Measurements from ENCODE around the gene IFT20. TPM values are rescaled to one million over a fixed set of nuclear protein-coding genes. Genes with fewer than 3 reads are reported as not detected.

The IFT20 gene
- total RNA-seq, 1 experiment from 2014 or later, result 29.1 TPM

DNA sequence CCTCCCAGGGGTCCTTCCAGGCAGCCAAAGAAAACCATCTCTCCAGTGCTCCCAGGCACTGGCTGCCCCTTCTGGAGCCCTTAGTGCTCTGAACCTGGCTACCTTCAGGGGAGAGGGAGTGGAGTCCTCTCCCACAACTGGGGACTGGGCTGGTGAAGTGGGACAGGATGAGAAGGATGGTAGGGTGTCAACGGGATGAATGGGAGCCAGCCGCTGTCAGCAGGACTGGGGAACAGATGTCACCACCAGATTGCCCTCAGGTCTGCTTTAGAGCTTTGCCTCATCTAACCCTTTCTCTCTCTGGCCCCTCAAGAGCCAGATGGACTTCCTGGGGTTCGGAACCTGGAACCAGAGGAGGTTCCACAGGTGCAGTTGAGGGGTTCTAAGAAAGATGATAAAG is 30.2 kb upstream of the IFT20 start:
- DNase-seq (ENCODE audit: low spot score), result no peak
- in situ Hi-C loops (cut with HindIII; ENCODE audit: low sequenced_read_pairs), result no loop called here

DNA sequence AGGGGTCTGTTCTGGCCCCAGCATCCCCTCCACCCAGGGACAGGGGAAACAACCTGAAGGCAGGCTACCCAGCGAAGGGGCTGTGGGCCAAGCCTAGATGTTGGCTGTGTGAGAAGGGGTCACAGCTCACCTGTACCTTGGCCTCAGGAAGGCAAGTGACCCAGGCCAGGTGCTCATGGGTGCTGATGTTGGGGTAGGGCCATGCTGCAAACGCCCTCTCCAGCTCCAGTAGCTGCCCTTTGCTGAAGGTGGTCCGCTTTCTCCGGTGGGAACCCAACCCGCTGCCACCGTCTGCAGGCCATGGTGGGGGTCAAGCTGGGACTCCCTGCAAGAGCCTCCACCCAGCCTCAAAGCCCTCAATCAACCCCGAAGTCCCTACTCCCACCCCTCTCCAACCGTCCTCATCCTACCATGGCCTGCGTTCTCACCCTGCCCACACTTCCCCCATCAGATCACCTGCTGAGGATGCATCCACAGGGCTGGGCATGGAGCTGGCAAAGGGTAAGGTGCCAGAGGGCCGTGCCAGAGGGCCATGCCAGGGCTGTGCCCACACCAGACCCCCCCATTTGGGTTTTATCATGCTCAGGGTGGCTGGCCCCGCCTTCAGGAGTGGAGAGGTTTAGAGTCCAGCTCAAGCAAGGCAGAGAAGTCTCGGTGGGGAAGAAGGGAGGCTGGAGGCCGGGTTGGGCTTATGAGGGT is 29.5 kb upstream of the IFT20 start, which contains the start of gene SEBOX:
Gene SEBOX, minus strand, starts transcription at position 535 of the 699 bp plus-strand sequence. Its CDS starts 48 bp downstream, at position 487.
- in situ Hi-C loops (cut with HindIII; ENCODE audit: low sequenced_read_pairs), result no loop called here
- no peak for DNase-seq (ENCODE audit: low spot score)

DNA sequence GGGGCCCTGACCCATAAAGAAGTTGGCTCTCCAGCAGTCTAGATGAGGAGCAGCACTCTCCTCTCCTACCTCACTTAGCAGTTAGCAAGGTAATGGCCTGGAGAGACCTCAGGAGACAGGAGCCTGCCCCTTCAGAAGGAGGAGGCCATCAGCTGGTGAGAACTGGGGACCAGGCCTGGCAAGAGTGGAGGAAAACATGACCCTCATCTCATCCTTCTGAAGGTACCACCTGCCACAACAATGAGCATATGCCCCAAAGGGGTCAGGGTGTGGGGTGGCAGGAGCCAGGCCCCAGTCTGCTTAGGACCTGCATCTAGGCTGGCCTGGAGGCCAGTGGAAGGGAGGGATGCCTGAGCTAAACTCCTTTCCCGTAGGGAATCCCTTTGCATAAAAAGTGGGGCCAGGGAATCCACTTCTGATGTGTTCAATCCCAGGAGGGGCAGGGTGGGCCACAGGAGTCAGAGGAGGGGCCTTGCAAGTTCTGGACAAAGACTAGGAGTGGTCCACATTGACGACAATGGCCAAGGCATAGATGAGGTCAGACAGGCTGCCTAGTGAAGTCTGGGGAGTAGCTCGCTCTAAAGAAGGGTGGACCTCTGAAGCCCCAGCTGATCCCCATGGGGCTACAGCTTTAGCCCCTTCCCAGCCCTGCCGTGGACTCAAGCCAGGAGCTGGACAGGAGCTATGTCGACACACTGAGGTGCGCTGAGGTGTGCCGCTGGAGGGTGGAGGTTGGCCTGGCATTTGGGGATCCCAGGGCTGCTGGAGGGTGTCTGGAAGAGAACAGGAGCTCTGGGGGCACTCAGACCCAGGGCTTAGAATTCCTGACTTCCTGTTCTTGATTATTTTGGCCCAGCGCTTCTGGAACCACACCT is 28.7 kb upstream of the IFT20 start:
- in situ Hi-C loops (cut with HindIII; ENCODE audit: low sequenced_read_pairs), result no loop called here
- no peak for DNase-seq (ENCODE audit: low spot score)

DNA sequence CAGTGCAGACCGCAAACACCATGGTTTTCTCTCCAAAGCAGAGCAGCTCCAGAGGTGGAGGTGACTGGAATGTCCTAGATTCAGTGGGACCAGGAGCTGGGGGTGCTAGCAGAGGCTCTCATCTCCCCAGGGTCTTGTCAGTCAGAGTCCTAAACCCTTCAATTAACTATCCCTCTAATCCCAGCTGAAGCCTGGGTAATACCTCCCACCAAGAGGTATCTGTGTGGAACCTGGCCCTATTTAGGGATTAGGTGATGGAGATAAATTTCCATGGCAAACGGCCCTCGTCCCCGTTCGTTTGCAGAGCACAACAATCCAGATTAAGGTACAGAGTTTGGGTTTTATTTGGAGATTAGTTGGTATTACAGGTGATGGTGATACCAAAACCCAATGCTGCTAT is 27.9 kb upstream of the IFT20 start:
- DNase-seq (ENCODE audit: low spot score), result no peak

DNA sequence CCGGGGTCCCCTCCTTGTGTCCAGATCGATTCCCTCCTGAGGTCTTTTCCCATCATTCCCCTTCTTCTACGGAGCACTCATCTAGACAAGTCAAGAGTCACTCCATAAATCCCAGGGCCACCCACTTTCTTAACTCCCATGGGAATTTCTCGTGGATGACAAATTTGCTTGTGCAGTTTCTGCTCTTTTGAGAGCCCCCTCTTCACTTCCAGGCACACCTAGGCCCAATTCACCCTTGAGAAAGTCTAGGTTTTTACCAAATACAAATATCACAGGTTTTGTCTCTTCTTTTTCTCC is 22.6 kb upstream of the IFT20 start:
- in situ Hi-C loops (cut with HindIII; ENCODE audit: low sequenced_read_pairs), result no loop called here
- no peak for DNase-seq (ENCODE audit: low spot score)

More for the DNA sequence above, 27.9 kb upstream of the IFT20 start:
- in situ Hi-C loops (cut with HindIII; ENCODE audit: low sequenced_read_pairs), result no loop called here

DNA sequence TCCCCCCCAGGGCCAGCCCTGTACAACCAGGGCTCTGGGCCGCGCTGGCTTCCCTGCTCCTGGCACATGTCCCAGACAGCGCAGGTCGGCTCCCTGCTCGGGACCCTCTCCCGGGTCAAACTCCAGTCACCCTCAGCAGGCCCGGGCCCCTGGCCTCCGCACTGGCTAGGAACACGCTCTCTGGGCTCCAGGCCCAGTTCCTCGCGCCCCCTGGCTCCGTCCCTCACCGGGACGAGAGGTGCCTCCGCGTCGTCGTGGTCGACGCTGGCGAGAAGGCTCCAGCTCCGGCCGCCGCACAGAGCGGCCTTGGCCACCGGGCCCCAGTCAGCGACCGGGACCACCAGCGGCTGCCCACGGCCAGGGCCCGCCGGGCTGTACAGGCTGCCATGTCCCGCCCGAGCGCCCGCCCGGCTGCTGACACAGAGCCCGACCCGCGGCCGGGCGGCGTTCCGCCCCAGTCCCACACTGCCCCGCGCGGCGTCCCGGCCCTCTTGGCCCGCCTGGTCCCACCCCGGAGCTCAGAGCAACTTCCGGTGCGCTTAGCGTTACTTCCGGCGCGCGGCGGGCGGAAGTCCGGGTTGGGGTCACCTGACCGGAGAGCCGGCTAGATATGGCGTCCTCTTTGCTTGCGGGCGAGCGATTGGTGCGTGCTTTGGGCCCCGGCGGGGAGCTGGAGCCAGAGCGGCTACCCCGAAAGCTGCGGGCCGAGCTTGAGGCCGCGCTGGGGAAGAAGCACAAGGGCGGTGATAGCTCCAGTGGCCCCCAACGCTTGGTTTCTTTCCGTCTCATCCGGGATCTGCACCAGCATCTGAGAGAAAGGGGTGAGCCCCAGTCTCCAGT is 22.0 kb upstream of the IFT20 start, which contains the start of gene POLDIP2:
Gene POLDIP2, minus strand, starts transcription at position 467 of the 840 bp plus-strand sequence. Its CDS starts 79 bp downstream, at position 388.
- DNase-seq (ENCODE audit: low spot score), result peak; percentile 92
- in situ Hi-C loops (cut with HindIII; ENCODE audit: low sequenced_read_pairs), result no loop called here

DNA sequence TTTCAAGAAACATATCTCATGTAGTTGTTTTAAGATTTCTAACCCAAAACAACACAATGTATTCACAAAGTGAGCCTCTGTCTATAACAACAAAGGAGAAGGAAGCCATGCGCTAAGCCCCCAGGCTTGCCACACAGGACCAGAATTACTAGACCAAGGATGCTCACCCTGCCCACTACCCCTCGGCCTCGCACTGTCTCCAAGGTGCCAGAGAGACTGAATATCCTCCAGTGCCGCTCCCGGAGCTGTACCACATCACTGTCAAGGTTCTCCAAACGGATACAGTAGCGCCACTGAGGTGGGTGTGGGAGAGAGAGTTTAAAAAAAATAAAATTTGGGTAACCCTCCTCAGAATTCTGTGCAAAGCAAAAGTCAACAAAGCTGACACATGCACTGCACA is 15.0 kb upstream of the IFT20 start:
- in situ Hi-C loops (cut with HindIII; ENCODE audit: low sequenced_read_pairs), result no loop called here
- DNase-seq (ENCODE audit: low spot score), result no peak

DNA sequence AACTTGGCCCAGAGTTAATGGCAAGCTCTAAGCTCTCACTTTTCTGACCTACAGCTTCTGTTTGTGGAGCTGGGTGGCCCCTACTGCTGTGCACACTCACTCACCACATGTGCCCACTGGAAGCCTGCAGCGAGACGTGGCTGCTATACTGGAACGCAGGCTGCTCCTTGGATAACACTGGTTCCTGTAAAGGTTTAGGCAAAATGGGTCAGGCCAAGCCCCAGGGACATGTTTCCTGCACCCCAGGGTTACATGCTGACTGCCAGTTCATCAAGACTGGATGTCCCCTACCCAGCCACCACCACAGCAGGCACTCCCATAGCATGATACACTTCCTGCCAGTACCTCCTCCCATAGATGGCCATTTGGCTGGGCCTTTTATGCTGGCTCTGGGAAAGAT is 13.7 kb upstream of the IFT20 start:
- no peak for DNase-seq (ENCODE audit: low spot score)
- in situ Hi-C loops (cut with HindIII; ENCODE audit: low sequenced_read_pairs), result no loop called here

DNA sequence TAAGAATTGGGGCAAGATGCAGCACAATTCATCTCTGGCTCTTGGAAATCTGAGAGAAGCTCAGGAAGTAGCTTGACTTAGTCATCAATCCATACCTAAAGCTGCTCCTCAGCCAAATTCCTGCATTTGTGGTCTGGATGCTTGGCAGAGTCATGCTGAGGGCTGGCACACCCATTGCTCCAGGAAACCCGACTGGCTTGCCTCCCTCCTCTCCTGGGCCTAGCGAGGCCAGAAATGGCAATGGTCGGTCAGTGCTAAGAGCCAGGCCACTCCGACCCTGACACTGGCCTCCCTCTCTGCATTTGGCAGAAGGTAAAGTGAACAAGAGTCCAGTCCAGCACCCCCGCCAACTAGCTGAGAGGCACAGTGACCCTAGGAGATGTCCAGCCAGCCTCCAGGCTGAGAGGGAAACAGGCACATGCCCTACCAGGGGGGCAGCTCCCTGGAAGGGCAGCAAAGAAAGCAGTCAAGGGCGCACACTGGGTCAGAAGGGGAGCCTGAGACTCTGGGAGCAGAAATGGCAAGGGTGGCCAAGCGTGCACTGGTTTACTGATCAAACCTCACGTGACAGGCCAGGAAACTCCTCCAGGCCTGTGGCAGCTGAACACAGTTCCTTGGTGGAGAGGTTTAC is 12.1 kb upstream of the IFT20 start:
- in situ Hi-C loops (cut with HindIII; ENCODE audit: low sequenced_read_pairs), result no loop called here
- DNase-seq (ENCODE audit: low spot score), result no peak

DNA sequence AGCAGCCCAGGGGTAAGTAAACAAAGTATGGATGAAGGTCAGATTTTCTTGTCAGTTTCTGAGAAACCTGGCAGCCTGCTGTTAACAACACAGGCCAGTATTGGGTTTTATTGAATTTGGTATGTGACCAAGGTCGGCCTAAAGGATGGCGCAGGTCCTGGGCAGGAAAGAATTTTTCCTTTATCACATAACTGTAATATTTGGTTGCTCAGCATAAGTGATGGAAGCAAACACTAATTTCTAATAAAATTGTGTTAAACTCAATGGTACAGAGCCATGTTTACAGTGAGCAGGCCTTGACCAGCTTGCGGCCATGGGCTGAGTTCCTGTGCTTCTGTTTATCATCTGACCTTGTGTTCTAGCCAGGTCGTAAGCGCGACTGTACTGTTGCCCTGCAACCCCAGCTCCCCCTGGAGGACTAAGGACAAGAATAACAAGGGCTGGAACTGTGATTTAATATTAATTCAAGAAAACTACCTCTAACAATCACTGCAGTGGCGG is 11.5 kb upstream of the IFT20 start:
- in situ Hi-C loops (cut with HindIII; ENCODE audit: low sequenced_read_pairs), result no loop called here
- no peak for DNase-seq (ENCODE audit: low spot score)

DNA sequence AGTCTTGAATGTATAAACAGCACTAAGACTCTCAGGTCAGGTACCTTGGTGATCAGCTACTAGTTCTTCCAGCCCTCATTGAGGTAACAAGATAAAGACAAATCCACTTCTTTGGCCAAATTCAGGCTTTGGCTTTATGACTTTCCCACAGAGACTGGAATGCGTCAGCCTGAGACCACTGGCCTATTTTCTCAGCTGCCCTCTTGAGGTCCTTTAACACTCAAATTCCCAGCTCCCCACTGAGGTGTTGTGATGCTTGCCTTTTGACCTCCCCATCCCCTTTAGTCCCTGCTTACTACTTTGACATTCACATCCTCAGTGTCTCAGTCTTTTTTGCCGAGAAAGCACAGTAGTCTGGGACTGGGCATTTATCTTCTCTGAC is 10.9 kb upstream of the IFT20 start:
- in situ Hi-C loops (cut with HindIII; ENCODE audit: low sequenced_read_pairs), result no loop called here
- DNase-seq (ENCODE audit: low spot score), result no peak

DNA sequence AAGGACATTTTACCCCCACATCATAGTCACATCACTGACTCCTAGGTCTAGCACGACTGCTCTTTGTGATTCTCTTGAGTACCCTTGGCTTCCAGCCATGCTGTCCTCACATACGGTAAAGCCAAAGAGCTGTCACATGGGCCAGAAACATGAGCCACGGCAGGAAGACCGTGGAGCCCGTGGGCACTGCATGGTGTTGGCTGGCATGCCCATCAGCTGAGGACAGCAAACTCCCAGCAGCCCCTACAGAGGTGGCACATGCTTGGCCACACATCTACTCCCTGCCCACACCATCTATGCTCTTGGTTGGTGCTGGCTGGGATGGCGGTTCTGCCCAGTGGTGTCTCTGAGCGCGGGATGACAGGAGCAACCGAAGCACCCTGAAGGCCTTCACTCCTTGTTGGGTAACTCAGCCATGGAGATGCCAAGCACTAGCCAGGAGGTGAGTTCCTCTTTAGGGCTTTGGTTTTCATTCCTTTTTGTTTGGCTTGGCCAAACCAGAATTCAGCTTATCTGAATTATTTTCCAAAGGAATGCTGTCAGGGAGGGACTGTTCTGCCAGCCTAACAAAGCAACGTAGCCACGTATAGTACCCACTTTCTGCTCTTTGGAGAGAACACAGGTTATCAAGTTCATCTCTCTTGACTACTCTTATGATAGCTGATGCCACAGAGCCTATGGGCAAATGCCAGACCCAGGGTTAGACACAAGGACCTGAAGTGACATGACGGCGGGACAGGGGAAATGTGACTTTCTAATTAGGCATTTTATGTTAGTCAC is 10.3 kb upstream of the IFT20 start:
- in situ Hi-C loops (cut with HindIII; ENCODE audit: low sequenced_read_pairs), result no loop called here
- DNase-seq (ENCODE audit: low spot score), result no peak

DNA sequence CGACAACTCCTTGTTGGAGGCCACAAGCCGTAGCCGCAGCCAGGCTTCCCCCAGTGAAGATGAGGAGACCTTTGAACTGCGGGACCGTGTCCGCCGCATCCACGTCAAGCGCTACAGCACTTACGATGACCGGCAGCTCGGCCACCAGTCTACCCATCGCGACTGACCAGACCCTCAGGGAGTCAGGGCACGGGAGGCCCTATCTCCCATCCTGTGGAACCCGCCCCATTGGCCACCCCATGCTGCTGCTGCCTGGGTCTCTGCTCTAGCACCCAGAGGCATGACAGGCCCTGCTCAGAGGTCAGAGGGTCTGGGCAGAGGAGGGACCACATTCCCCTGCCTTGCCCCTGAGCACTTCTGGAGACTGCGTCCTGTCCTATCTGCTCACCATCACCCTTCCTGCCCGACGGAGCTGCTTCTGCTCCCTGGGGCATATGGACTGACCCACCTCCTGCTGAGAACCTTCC is 9.2 kb upstream of the IFT20 start:
- in situ Hi-C loops (cut with HindIII; ENCODE audit: low sequenced_read_pairs), result no loop called here
- no peak for DNase-seq (ENCODE audit: low spot score)

DNA sequence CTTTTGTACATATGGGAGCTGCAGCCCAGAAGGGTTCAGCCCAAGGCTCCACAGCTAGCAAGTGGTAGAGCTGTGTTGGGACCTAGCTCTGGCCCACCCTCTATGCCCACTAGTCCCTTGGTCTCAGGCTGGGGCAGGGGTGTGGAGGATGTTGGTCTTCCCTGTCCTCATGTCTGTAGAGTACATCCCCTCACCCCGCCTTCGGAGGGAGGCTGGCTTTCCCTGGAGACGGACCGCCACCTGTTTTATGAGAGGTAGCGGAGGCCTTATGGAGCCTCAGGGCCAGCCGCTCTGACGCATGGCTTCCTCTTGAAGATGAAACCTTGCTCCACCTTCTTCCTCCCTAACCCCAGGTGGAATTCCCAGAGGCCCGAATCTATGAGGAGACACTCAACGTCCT is 8.7 kb upstream of the IFT20 start:
- DNase-seq (ENCODE audit: low spot score), result no peak
- in situ Hi-C loops (cut with HindIII; ENCODE audit: low sequenced_read_pairs), result no loop called here

DNA sequence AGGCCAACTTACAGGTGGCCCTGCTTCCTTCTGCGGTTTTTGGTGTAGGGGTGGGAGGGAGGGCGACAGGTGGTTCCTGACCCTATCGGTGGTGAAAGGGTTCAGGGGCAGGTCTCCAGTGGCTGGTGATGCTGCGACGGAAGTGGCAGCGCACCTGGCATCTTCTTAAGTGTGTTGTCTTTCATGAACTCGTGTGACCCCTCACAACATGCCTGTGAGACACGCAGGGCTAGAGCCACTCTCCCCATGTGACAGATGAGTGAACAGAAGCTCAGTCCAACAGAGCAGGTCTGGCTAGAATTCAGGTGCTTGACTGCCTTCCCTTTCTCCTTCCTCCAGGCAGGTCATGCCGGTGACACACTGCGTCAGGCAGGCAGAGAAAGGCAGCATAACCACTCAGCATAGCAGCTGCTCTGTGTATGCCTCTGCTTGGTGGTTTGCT is 8.2 kb upstream of the IFT20 start:
- in situ Hi-C loops (cut with HindIII; ENCODE audit: low sequenced_read_pairs), result no loop called here
- no peak for DNase-seq (ENCODE audit: low spot score)

DNA sequence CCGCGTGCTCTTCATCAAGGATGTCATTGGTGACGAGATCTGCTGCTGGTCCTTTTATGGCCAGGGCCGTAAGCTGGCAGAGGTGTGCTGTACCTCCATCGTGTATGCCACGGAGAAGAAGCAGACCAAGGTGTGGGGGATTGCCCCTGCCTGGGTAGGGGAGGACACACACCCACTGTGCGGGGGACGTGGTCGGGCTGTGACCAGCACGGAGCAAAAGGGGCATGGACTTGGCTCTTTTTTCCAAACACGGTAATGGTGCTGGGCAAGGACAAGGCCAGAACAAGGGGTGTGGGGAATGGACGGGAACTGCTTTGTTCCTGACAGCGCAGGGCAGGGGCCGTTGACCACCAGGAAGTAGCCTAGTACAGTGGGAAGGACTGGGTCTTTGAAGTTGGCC is 7.0 kb upstream of the IFT20 start:
- no peak for DNase-seq (ENCODE audit: low spot score)
- in situ Hi-C loops (cut with HindIII; ENCODE audit: low sequenced_read_pairs), result no loop called here

DNA sequence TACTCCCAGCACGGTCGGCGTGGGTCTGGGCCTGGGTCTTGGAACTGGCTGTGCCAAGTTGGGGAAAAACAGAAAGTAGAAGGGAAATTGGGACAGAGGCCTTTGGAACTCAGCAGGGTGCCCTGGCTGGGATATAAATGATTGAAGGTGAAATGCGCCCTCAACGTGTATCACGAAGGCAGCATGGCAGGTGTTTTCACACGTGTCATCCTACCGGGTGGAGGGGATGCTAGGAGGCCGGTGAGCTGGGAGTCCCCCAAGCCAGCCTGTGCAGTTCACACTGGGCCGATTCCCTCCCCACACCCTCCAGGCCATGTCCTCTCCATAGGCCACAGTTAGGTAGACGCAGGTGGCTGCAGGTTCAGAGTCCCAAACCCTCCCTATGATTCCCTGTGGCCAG is 6.2 kb upstream of the IFT20 start:
- in situ Hi-C loops (cut with HindIII; ENCODE audit: low sequenced_read_pairs), result no loop called here
- no peak for DNase-seq (ENCODE audit: low spot score)

DNA sequence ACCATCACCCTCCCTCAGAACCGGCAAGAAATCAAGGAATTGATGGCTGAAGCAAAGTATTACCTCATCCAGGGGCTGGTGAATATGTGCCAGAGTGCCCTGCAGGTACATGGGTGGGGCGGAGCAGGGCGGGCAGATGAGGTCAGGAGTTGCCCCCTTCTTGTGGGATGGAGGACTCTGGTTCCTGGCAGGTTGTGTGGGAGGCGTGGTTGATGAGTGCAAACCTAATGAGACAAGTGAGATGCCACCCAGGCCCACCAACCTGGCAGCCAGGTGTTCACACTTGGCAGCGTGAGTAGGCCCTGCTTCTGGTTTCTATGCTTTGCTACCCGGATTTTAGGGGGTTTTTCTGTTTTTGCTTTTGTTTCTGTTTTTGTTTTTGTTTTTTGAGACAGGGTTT is 5.1 kb upstream of the IFT20 start:
- no peak for DNase-seq (ENCODE audit: low spot score)
- in situ Hi-C loops (cut with HindIII; ENCODE audit: low sequenced_read_pairs), result no loop called here

All from G401 (cell line).